HepG2 (cell line): ENCODE measurements around the gene DUSP9.

Experiments
- ASH2L ChIP-seq: fragments of 300-600, 200-600 bp; sonication (generic); IDR thresholded peaks from 2 replicates; pipeline ENCODE4 v1.7.0; 2017; ENCODE audit warnings: low read depth, mild to moderate bottlenecking, moderate library complexity, mixed read lengths, low read length; ENCODE audit not compliant: insufficient read length
- EP300 ChIP-seq, 3 experiments: sonication (generic) in 1 of 3; formaldehyde crosslinking in 1 of 3; IDR thresholded peaks; 2 replicates each; pipeline versions ENCODE4 v1.5.1 to v1.6.1; 2011 to 2020; ENCODE audit warnings: low read depth in 2 of 3, low read length in 2 of 3, borderline replicate concordance in 1 of 3, improper control_type of control experiment in 1 of 3, mild to moderate bottlenecking in 1 of 3, missing genetic modification reagents in 1 of 3, moderate library complexity in 1 of 3
- GZF1 ChIP-seq: sonication (generic); formaldehyde crosslinking; IDR thresholded peaks from 2 replicates; pipeline ENCODE4 v1.5.1; 2020; ENCODE audit warnings: mild to moderate bottlenecking, missing genetic modification reagents
- MAZ ChIP-seq, 2 experiments: sonication (generic) in 1 of 2; formaldehyde crosslinking in 1 of 2; IDR thresholded peaks; 2 replicates each; pipeline versions ENCODE4 v1.5.0 to v1.6.1; 2012 to 2020; ENCODE audit warnings: low read depth in 2 of 2, mild to moderate bottlenecking in 2 of 2, borderline replicate concordance in 1 of 2, improper control_type of control experiment in 1 of 2, low read length in 1 of 2, missing genetic modification reagents in 1 of 2, moderate library complexity in 1 of 2
- TARDBP ChIP-seq: sonication (generic); formaldehyde crosslinking; IDR thresholded peaks from 2 replicates; pipeline ENCODE4 v1.8.0; 2022; ENCODE audit warnings: mild to moderate bottlenecking, missing genetic modification reagents
- ZNF580 ChIP-seq: IDR thresholded peaks from 2 replicates; pipeline ENCODE4 v1.6.1; 2016; ENCODE audit warnings: low read depth, borderline replicate concordance

GRCh38 chrX:153631907-153632594 is 15.0 kb upstream of the DUSP9 start:
- TF ChIP-seq ZNF580 (CRISPR knock-in tag) (no peak), TARDBP (CRISPR knock-in tag) (no peak), MAZ (IDR thresholded peaks at IDR 0.05; ENCODE audit: borderline replicate concordance, low read depth, low read length) (no peak), MAZ (CRISPR knock-in tag; IDR thresholded peaks at IDR 0.05; ENCODE audit: low read depth) (no peak), EP300 (IDR thresholded peaks at IDR 0.05; ENCODE audit: low read depth in 2 of 2, low read length in 2 of 2) (no peak), EP300 (CRISPR knock-in tag; IDR thresholded peaks at IDR 0.05; ENCODE audit: borderline replicate concordance) (no peak), GZF1 (CRISPR knock-in tag) (no peak), ASH2L (no peak)
